Measurements from ENCODE around the gene PTPRG.
"Not testable (repeated sequence)": the region's sequence is repeated elsewhere in the genome, so short reads cannot be mapped to it uniquely, and the experiment has no call there.

Gene PTPRG

DNA sequence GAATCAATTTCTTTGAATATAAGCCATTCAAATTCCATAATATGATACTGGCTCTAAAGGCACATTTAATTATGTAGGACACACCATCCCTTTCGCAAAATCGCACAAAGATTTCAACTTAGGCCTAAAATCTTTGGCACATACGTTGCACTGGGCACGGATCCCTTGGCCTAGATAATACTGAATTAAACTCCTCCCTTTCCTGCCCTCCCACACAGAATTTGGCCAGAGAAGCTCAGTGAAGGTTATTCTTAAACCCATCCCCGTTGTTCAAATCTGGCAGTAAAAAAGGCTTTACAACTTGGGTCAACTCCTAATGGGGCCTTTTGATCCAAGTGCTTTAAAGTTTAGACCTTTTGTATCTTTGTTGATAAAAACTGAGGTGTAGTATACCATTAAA, 247.2 kb downstream of the PTPRG start:
- no peak for DNase-seq

GRCh38 chr3:61808999-61809398, 247.6 kb downstream of the PTPRG start:
- DNase-seq, result no peak

DNA sequence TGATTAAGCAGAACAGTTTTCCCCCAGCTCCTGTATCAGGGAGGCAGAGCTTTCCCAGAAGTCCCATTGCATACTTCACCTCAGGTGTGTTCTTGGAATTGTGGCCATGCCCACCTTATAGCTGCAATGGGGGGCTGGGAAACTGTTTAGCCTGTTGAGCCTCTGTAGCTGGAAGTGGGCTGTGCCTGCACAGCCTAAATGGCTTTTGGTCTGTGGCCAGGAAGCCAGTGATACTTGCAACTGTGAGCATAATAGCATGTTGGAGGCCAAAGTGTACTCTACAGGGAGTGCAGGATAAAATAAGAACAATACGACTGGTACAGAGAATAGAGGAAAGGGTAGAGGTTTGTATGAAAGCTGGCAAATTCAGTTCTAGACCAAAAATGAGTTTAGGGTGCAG, 248.5 kb downstream of the PTPRG start:
- DNase-seq, result no peak

- no peak for DNase-seq
These were observed 249.7 kb downstream of the PTPRG start for GRCh38 chr3:61810953-61811497.

- DNase-seq, result no peak
These were observed 250.3 kb downstream of the PTPRG start for GRCh38 chr3:61811652-61812051.

DNA sequence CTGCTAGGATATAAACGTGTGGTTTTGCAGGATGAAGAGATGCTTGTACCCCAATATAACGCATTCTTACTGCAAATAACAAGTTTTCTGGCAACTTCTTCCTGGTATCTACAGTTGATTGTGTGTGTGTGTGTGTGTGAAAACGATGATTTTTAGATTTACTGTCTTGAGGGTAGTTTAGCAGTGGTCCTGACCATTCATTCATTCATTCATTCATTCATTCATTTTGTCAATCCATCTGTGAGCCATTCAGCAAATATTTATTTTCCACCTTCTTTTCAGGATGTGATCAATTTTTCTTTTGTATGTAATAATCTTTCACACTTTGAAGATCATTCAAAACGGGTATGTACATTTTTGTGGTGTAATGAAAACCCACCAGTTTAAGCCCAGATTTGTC, 250.7 kb downstream of the PTPRG start:
- no peak for DNase-seq

GRCh38 chr3:61812517-61812916, 251.1 kb downstream of the PTPRG start:
- DNase-seq, result no peak

DNA sequence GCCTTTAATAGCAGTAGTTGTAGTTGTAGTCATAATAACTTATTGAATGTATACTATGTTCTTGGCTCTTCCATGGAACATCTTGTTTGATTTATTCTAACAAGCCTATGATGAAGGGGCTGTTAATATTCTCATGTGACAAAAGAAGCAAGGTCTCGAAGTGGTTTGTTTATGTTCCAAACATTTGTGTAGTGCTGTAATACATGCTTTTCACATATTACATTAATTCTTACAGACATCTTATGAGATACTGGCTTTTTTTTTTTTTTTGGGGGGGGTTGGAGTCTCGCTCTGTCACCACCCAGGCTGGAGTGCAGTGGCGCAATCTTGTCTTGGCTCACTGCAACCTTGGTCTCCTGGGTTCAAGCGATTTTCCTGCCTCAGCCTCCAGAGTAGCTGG, 252.3 kb downstream of the PTPRG start:
- DNase-seq, result no peak

- no peak for DNase-seq
These were observed 253.3 kb downstream of the PTPRG start for GRCh38 chr3:61814674-61815073.

- DNase-seq, result not testable (repeated sequence)
These were observed 254.9 kb downstream of the PTPRG start for GRCh38 chr3:61816304-61816703.

- no peak for DNase-seq
These were observed 258.5 kb downstream of the PTPRG start for GRCh38 chr3:61819861-61820260.

GRCh38 chr3:61820306-61820992, 259.1 kb downstream of the PTPRG start:
- DNase-seq, result no peak

DNA sequence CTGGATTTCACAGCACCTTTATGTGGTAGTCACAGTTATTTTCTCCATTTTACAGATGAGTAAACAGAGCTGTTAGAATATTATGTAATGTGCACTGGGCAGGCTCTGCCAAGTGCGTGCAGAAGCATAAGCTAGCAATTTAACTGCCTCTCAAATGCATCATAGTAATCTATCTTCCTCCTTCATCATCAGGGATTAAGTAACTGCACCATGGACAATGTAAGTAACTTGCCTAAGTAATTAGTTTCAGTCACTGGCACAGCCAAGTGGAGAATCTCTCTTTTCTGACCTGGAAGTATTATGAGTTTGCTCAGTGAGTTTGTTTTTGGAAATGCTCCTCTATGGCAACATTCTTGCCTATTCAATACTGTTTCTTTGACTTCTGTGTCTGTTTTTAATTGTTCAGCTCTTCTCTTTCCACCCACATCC, 260.5 kb downstream of the PTPRG start:
- DNase-seq, result no peak

- no peak for DNase-seq
These were observed 261.2 kb downstream of the PTPRG start for GRCh38 chr3:61822588-61822987.

- no peak for DNase-seq
These were observed 263.3 kb downstream of the PTPRG start for GRCh38 chr3:61824553-61825135.

DNA sequence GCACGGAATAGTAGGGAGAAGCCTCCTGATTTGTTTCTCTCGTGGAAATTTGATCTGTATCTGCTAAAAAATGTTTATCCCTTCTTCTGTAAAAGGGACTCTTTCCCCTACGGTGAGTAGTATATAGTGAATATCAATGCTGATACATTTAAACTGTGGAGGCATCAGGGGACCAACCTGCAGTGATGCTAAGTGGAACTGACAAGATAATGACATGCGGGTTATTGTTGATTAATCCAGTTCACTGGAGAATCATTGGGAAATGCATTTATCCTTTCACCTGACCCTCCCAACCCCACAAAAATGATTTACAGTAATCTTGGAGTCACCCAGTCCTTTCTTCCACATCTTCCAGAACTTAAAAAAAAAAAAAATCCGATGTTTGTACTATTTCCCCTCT, 264.8 kb downstream of the PTPRG start:
- DNase-seq, result no peak

DNA sequence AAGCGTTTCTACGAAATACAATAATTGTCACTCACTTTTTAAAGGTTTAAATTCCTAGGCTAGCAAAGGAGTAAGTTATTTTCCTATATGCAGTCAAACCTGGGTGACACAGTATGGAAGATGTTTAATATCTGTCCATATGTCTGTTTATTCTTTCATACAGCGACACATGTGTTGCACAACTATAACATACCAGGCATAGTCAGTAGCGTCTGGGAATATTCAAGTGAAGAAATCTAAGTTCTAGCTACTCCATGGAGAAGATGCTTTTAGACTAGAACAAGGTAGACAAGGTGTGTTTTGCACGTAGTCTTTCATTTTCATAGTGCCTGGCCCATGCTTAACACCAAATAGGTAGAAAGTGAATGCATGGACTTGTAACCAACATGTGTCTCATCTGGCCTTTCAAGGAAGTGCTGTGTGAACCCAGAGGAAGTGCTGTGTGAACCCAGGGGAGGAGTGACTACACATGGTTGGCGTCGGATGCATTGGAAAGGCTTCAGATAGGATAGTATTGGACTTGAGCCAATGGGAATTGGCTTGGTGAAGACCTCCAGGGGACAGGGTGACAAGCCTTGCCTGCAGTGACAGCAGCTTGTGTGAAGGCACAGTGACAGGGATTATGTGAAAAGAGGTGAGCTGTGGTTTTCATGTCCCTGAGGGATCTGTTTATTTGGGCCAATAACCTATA, 267.0 kb downstream of the PTPRG start:
- no peak for DNase-seq

DNA sequence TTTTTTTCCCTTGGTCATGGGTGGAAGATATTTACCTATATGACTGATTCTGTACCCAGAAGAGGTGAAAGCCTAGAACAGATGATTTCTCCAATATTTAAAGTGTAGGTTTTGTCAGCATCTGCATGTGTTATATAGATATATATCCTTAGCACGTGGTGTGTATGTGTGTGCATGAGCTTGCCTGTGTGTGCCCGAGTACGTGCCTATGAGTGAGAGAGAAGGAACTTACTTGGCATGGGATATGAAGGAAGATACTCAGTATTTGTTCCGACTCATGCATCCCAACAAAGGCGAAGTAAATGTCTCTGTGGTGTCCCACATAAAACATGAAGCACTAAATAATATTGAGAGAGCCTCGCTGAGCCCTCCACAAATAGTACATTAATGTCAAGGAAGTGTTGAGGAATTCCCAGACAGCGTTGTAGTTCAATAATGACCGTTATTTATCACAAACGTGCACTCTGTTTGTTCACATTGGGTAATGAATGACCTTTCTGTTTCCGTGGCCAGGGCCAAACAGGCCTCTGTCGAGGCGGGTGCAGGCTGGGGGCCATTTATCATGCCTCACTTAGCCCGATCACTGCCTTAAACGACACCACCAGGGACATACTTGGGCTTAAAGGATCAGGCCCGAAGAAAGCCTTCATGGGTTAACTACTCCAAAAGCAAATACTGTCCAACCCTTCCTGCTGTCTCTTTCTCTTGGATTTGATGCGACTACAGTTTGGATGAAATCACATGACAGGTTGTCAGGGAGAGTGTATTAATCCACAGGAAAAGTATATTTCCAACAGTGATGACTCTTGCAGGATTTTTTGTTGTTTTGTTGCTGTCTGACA, 267.7 kb downstream of the PTPRG start:
- DNase-seq, result no peak

DNA sequence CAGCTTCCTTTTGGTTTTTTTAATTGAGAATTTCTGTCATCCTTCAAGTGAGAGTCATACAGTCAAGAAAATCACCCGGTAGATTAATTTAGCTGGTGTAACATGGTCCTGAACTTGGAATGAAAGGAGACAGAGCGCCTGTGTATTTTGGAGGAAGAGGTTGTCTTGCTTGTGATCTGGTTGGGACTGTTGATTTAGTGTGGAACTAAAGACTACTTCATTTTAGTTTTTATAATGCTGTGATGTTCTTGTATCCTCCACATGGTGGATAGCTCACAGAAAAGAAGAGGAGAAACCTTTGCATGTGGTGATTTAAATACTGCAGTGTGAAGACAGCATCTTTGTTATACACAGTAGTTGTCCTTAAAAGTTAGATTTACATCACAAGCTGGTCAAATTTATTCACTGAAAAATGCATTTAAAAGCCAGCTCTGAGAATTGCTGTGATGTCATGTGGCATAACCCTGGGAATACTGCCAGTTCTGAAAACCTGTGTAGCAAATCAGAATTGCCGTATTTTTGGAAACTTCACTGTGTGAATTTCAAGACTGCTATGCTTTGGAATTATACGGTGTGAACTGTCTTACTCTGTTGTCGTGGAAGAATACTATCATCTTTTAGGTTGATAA, 268.5 kb downstream of the PTPRG start:
- no peak for DNase-seq

DNA sequence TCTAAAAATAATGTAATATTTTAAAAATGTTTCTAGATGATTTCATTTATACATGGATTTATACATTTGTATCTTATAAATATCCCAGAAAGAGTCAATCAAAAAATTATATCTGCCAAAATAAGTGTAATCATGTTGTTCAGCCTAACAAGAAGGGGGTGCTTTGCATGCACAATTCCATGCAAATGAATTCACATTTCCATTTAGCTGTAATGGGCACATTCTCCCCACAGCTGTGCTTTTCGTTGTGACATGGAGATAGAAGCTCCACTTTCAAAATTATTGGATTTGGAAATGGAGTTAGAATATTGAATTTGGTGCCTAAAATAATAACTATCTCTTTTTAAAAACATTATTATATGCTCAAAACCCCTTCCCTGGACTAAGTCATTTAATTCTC, 270.6 kb downstream of the PTPRG start:
- no peak for DNase-seq

DNA sequence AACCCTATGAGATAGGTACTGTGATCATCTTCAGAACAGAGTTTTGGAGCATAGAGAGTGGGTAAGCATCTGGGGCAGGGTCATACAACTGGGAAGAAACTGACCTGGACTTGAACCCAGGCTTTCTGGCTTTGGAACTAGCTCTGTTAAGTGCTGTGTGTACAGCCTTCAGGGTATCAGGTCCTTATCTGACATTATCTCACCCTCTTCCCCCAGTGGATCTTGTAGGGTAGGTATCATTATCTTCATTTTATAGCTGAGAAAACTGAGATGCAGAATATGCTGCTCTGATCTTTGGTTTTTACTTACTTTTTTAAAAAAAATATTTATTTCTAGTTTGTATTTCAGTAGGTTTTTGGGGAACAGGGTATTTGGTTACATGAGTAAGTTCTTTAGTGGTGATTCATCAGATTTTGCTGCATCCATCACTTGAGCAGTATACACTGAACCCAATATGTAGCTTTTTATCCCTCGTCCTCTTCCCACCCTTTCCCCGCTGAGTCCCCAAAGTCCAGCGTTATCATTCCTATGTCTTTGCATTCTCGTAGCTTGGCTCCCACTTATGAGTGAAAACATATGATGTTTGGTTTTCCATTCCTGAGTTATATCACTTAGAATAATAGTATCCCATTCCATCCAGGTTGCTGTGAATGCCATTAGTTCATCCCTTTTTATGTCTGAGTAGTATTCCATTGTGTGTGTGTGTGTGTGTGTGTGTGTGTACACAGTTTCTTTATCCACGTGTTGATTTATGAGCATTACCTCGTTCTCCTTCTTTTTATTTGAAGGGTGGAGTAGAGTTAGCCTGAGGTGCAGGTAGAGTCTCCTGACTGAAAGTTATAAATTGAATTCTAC, 271.2 kb downstream of the PTPRG start:
- DNase-seq, result no peak

DNA sequence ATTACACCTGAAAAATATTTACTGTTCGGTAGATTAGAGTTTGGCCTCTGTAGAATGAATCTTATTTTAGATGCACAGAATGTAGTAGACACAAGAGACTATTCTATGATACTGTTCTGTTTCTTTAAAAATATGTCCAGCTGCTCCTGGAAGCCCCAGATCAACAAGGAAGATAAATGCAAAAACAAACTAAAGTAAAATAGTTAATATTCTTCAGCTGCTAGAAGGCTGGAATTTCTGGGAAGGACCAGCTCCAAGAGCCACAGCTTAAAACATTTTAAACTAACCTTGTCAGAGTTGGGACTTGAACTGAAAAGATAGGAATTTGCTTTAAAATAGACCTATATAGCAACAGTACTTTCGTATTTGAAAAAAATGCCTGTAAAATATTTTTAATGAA, 277.9 kb downstream of the PTPRG start:
- DNase-seq, result no peak
